ENCODE results near the gene KMO.

KMO gene

DNA sequence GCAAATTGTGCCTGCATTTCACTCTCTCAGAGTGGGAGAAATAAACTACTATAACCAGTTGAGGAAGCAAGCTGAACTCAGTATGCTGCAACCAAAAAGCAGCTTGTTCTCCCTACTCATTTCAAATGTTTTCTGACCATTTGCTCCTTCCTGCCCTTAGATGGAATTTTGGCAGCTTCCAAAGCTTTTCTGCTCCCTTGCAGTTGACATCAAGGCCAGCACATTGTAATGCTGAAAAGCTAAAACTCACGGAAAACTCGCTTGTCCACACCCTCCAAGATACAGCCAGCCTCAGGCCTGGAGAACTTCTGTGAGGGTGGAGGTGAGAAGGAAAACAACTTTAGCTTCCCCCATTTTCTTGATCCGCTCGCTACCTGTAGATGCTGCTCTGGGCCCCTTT, 113.0 kb downstream of the KMO start:
- Histone ChIP-seq H3K4me3 (no peak overlapping the region), H3K9ac (ENCODE audit: insufficient read length) (no peak overlapping the region), H3K27ac (no peak overlapping the region), H3K9me3 (ENCODE audit: low read depth, low read length) (no peaks in the 10 kb centered on the region), H3K36me3 (ENCODE audit: insufficient read depth, low read length) (no peaks in the 10 kb centered on the region)
- DNase-seq (ENCODE audit: low read depth, low spot score), result no peak
- TF ChIP-seq EZH2 (IDR thresholded peaks at IDR 0.05) (no peak), FOXP2 (optimal IDR thresholded peaks at IDR 0.05; ENCODE audit: control extremely low read depth, extremely low read length, insufficient read depth) (no peak), POLR2AphosphoS5 (IDR thresholded peaks at IDR 0.05; ENCODE audit: borderline replicate concordance, low read depth, low read length) (no peak)

All from SK-N-MC (cell line).